CD8-positive, alpha-beta memory T cell (primary cell): Measurements from ENCODE around the gene IMPA2. TPM values are rescaled to one million over a fixed set of nuclear protein-coding genes. Genes with fewer than 3 reads are reported as not detected.

ENCODE experiments used
- CTCF ChIA-PET: fragments of 350-600 bp; sonication (Branson Sonifier 250); formaldehyde crosslinking; loops from one replicate; lab custom pipeline; 2021; ENCODE audit warnings: antibody characterized with exemption; lab: Charles Lee
- POLR2A ChIA-PET: fragments of 350-600 bp; sonication (Branson Sonifier 250); formaldehyde crosslinking; loops from one replicate; lab custom pipeline; 2021; ENCODE audit warnings: antibody characterized with exemption; lab: Charles Lee
- DNase-seq, 5 donors: peaks; one replicate each; pipeline versions ENCODE4 v3.0.0 to v3.0.0-alpha.2; 2020 to 2022; ENCODE audit warnings: mixed read lengths in 1 of 5
- H3K27ac ChIP-seq: one replicate; pipeline ENCODE4 v1.7.0; 2013; ENCODE audit warnings: low read depth, mild to moderate bottlenecking, low read length, moderate library complexity
- H3K27me3 ChIP-seq: 2 replicates; pipeline ENCODE4 v1.7.0; 2013; ENCODE audit warnings: low read length, mild to moderate bottlenecking; ENCODE audit not compliant: insufficient read depth, poor library complexity, severe bottlenecking
- H3K36me3 ChIP-seq: 2 replicates; pipeline ENCODE4 v1.7.0; 2013; ENCODE audit warnings: mild to moderate bottlenecking, low read length, moderate library complexity; ENCODE audit not compliant: insufficient read depth
- H3K4me1 ChIP-seq: 2 replicates; pipeline ENCODE4 v1.7.0; 2013; ENCODE audit warnings: mild to moderate bottlenecking, low read length, moderate library complexity; ENCODE audit not compliant: insufficient read depth
- H3K4me3 ChIP-seq: 2 replicates; pipeline ENCODE4 v1.7.0; 2013; ENCODE audit warnings: mild to moderate bottlenecking, low read length
- H3K9me3 ChIP-seq: 2 replicates; pipeline ENCODE4 v1.7.0; 2013; ENCODE audit warnings: mild to moderate bottlenecking, low read length
- H3K27ac Mint-ChIP-seq, 8 donors: one replicate each; pipeline ENCODE4 v1.8.0; 2020 to 2021; ENCODE audit warnings: mixed read lengths in 8 of 8, mild to moderate bottlenecking in 6 of 8, inconsistent platforms in 3 of 8, moderate library complexity in 3 of 8
- H3K27me3 Mint-ChIP-seq, 2 donors: one replicate each; pipeline ENCODE4 v1.8.0; 2020 to 2021; ENCODE audit warnings: mixed read lengths in 2 of 2, mild to moderate bottlenecking in 1 of 2, moderate library complexity in 1 of 2
- H3K36me3 Mint-ChIP-seq, 3 donors: one replicate each; pipeline ENCODE4 v1.8.0; 2020 to 2021; ENCODE audit warnings: mixed read lengths in 3 of 3, inconsistent platforms in 1 of 3, mild to moderate bottlenecking in 1 of 3
- H3K4me1 Mint-ChIP-seq, 3 donors: one replicate each; pipeline ENCODE4 v1.8.0; 2020 to 2021; ENCODE audit warnings: mixed read lengths in 3 of 3, inconsistent platforms in 1 of 3, mild to moderate bottlenecking in 1 of 3
- H3K4me3 Mint-ChIP-seq, 7 donors: one replicate each; pipeline ENCODE4 v1.8.0; 2020 to 2021; ENCODE audit warnings: mixed read lengths in 7 of 7, mild to moderate bottlenecking in 6 of 7, moderate library complexity in 4 of 7, inconsistent platforms in 2 of 7
- H3K9me3 Mint-ChIP-seq, 5 donors: one replicate each; pipeline ENCODE4 v1.8.0; 2020 to 2022; ENCODE audit warnings: mixed read lengths in 5 of 5, mild to moderate bottlenecking in 3 of 5, moderate library complexity in 2 of 5, inconsistent platforms in 1 of 5
- polyA plus RNA-seq: library from polyadenylated mRNA; unstranded; fragments of 300-500 nt; fragmentation: Illumina TruSeq; gene quantifications from one replicate; pipeline ENCODE4 v1.2.3, GENCODE V29; 2021
- total RNA-seq, 2 experiments: library from RNA; stranded (reverse); gene quantifications; one replicate each; pipeline ENCODE4 v1.2.3, GENCODE V29; 2021

Gene IMPA2
- total and polyA plus RNA-seq, 3 experiments from 2014 or later = 6.2 to 14.0 (median 13.3) TPM

- H3K4me1 ChIP-seq = no peaks in the 10 kb centered on the region
- H3K27me3 ChIP-seq = peaks cover 1% of the 10 kb centered on the region
- no peak overlapping the region for H3K4me3 ChIP-seq
- Mint-ChIP-seq H3K9me3 (no peaks in the 10 kb centered on the region), H3K4me1 (peaks cover 0 to 4% (median 0%) of the 10 kb centered on the region in 3 donors), H3K4me3 (no peak overlapping the region), H3K27ac (no peak overlapping the region), H3K36me3 (no peaks in the 10 kb centered on the region), H3K27me3 (peaks cover 12 to 19% of the 10 kb centered on the region in 2 donors)
- H3K36me3 ChIP-seq = no peaks in the 10 kb centered on the region
- ChIA-PET CTCF (interaction anchor here (1.1 kb wide), 1 partner anchor 106 kb away, joined by 4 read pairs; no protein-coding TSS in a partner anchor), POLR2A (no interaction called here)
- DNase-seq = no peak
- H3K27ac ChIP-seq = no peak overlapping the region
- no peaks in the 10 kb centered on the region for H3K9me3 ChIP-seq
These were observed 62.5 kb downstream of the IMPA2 start for GRCh38 chr18:12043811-12044210.

GRCh38 chr18:12044591-12044990 is 63.3 kb downstream of the IMPA2 start:
- H3K27me3 Mint-ChIP-seq = peaks cover 15 to 23% of the 10 kb centered on the region in 2 donors
- Histone ChIP-seq H3K4me3 (no peak overlapping the region), H3K27ac (no peak overlapping the region), H3K9me3 (no peaks in the 10 kb centered on the region), H3K4me1 (no peaks in the 10 kb centered on the region), H3K36me3 (no peaks in the 10 kb centered on the region), H3K27me3 (no peaks in the 10 kb centered on the region)
- H3K36me3 Mint-ChIP-seq = no peaks in the 10 kb centered on the region
- ChIA-PET POLR2A (no interaction called here), CTCF (no interaction called here)
- no peak overlapping the region for H3K27ac Mint-ChIP-seq
- no peak overlapping the region for H3K4me3 Mint-ChIP-seq
- H3K4me1 Mint-ChIP-seq = no peaks in the 10 kb centered on the region
- no peak for DNase-seq
- H3K9me3 Mint-ChIP-seq = no peaks in the 10 kb centered on the region

GRCh38 chr18:12046046-12046750 is 64.9 kb downstream of the IMPA2 start:
- DNase-seq = no peak
- ChIA-PET CTCF (no interaction called here), POLR2A (no interaction called here)
- H3K4me1 Mint-ChIP-seq = no peaks in the 10 kb centered on the region
- no peak overlapping the region for H3K4me3 Mint-ChIP-seq
- no peaks in the 10 kb centered on the region for H3K9me3 Mint-ChIP-seq
- H3K36me3 Mint-ChIP-seq = no peaks in the 10 kb centered on the region
- Histone ChIP-seq H3K4me1 (no peaks in the 10 kb centered on the region), H3K27ac (no peak overlapping the region), H3K36me3 (no peaks in the 10 kb centered on the region), H3K27me3 (no peaks in the 10 kb centered on the region), H3K9me3 (no peaks in the 10 kb centered on the region), H3K4me3 (no peak overlapping the region)
- H3K27me3 Mint-ChIP-seq = peaks cover 9 to 17% of the 10 kb centered on the region in 2 donors
- no peak overlapping the region for H3K27ac Mint-ChIP-seq

- Histone ChIP-seq H3K36me3 (no peaks in the 10 kb centered on the region), H3K27me3 (no peaks in the 10 kb centered on the region), H3K4me1 (no peaks in the 10 kb centered on the region), H3K27ac (no peak overlapping the region), H3K9me3 (no peaks in the 10 kb centered on the region), H3K4me3 (no peak overlapping the region)
- H3K9me3 Mint-ChIP-seq = no peaks in the 10 kb centered on the region
- H3K27ac Mint-ChIP-seq = no peak overlapping the region
- CTCF ChIA-PET = no interaction called here
- DNase-seq = no peak
- H3K4me3 Mint-ChIP-seq = no peak overlapping the region
- peaks cover 9 to 13% of the 10 kb centered on the region in 2 donors for H3K27me3 Mint-ChIP-seq
- H3K36me3 Mint-ChIP-seq = no peaks in the 10 kb centered on the region
- H3K4me1 Mint-ChIP-seq = no peaks in the 10 kb centered on the region
- POLR2A ChIA-PET = interaction anchor here (0.6 kb wide), 1 partner anchor 67 kb away, joined by 3 read pairs; no protein-coding TSS in a partner anchor
These were observed 65.5 kb downstream of the IMPA2 start for GRCh38 chr18:12046751-12047335.

GRCh38 chr18:12048010-12048826 is 66.9 kb downstream of the IMPA2 start:
- no peaks in the 10 kb centered on the region for H3K36me3 ChIP-seq
- Mint-ChIP-seq H3K27ac (no peak overlapping the region), H3K9me3 (no peaks in the 10 kb centered on the region), H3K4me3 (no peak overlapping the region), H3K36me3 (no peaks in the 10 kb centered on the region), H3K27me3 (peaks cover 13 to 17% of the 10 kb centered on the region in 2 donors), H3K4me1 (no peaks in the 10 kb centered on the region)
- H3K9me3 ChIP-seq = no peaks in the 10 kb centered on the region
- no peaks in the 10 kb centered on the region for H3K4me1 ChIP-seq
- H3K27me3 ChIP-seq = no peaks in the 10 kb centered on the region
- CTCF ChIA-PET = interaction anchor here (1.1 to 2.0 kb wide), 2 partner anchors 9 to 111 kb away, joined by 3 to 9 read pairs; no protein-coding TSS in a partner anchor
- H3K27ac ChIP-seq = no peak overlapping the region
- no peak for DNase-seq
- H3K4me3 ChIP-seq = no peak overlapping the region
- POLR2A ChIA-PET = no interaction called here

- Histone ChIP-seq H3K4me3 (no peak overlapping the region), H3K27me3 (no peaks in the 10 kb centered on the region), H3K36me3 (no peaks in the 10 kb centered on the region), H3K9me3 (no peaks in the 10 kb centered on the region), H3K27ac (no peak overlapping the region), H3K4me1 (no peaks in the 10 kb centered on the region)
- POLR2A ChIA-PET = no interaction called here
- no peak for DNase-seq
- Mint-ChIP-seq H3K4me1 (no peaks in the 10 kb centered on the region), H3K9me3 (no peaks in the 10 kb centered on the region), H3K36me3 (no peaks in the 10 kb centered on the region), H3K4me3 (no peak overlapping the region), H3K27ac (no peak overlapping the region), H3K27me3 (peaks cover 13 to 17% of the 10 kb centered on the region in 2 donors)
- CTCF ChIA-PET = interaction anchor here (1.1 to 2.0 kb wide), 2 partner anchors 10 to 111 kb away, joined by 3 to 9 read pairs; no protein-coding TSS in a partner anchor
These were observed 67.5 kb downstream of the IMPA2 start for GRCh38 chr18:12048827-12049175.

- Mint-ChIP-seq H3K4me1 (no peaks in the 10 kb centered on the region), H3K27me3 (peaks cover 13 to 14% of the 10 kb centered on the region in 2 donors), H3K36me3 (no peaks in the 10 kb centered on the region), H3K9me3 (no peaks in the 10 kb centered on the region), H3K4me3 (no peak overlapping the region), H3K27ac (no peak overlapping the region)
- DNase-seq = no peak
- Histone ChIP-seq H3K4me3 (no peak overlapping the region), H3K36me3 (no peaks in the 10 kb centered on the region), H3K27ac (no peak overlapping the region), H3K27me3 (no peaks in the 10 kb centered on the region), H3K4me1 (no peaks in the 10 kb centered on the region), H3K9me3 (no peaks in the 10 kb centered on the region)
- ChIA-PET CTCF (interaction anchor here (2.0 kb wide), 1 partner anchor 11 kb away, joined by 9 read pairs; no protein-coding TSS in a partner anchor), POLR2A (no interaction called here)
These were observed 68.9 kb downstream of the IMPA2 start for GRCh38 chr18:12049978-12050811.
